Measurements from ENCODE around the gene BRINP2. TPM values are rescaled to one million over a fixed set of nuclear protein-coding genes. Genes with fewer than 3 reads are reported as not detected.

The BRINP2 gene
- total and polyA plus RNA-seq, 2 of the 13 experiments (the other 11 are each of a cell fraction or from before 2014, with no cell fraction given), result 0.08 to 0.20 TPM

GRCh38 chr1:177219554-177220458 is 49.0 kb downstream of the BRINP2 start:
- no peak overlapping the region for H3K4me3 ChIP-seq (replicated peaks in 1 of 3; ENCODE audit: insufficient read depth in 1 of 3, low read depth in 2 of 3, low read length in 3 of 3)
- H3K4me1 ChIP-seq (ENCODE audit: insufficient read depth, low read length), result no peaks in the 10 kb centered on the region
- ATAC-seq, result no peak
- DNase-seq (ENCODE audit: low spot score), result no peak
- in situ Hi-C loops (cut with HindIII; ENCODE audit: extremely low pct_ligation_motif_present, low pct_unique_long_range_greater_than_20kb) (no loop called here), intact Hi-C loops (cut with micrococcal nuclease; ENCODE audit: unreplicated experiment) (no loop called here)
- no peaks in the 10 kb centered on the region for H3K79me2 ChIP-seq (ENCODE audit: insufficient read depth, low read length)
- no peak overlapping the region for H3K9ac ChIP-seq (ENCODE audit: insufficient read depth, low read depth, low read length)
- no peak overlapping the region for H2AFZ ChIP-seq (ENCODE audit: low read length)
- no peaks in the 10 kb centered on the region for H3K27me3 ChIP-seq (ENCODE audit: control insufficient read depth in 1 of 2, insufficient read depth in 2 of 2, low read length in 2 of 2)
- ChIA-PET CTCF (ENCODE audit: low intra/inter-chr PET ratio, low total read pairs) (no interaction called here), POLR2A (no interaction called here)
- BruUV-seq (replicated peaks), result no TSS peak
- no peak for FAIRE-seq
- H3K4me2 ChIP-seq (ENCODE audit: low read depth, low read length), result no peak overlapping the region
- no peak overlapping the region for H3K27ac ChIP-seq (ENCODE audit: extremely low read length, insufficient read depth, low read length)
- H4K20me1 ChIP-seq (ENCODE audit: insufficient read depth, low read length), result no peaks in the 10 kb centered on the region
- no peak for TF ChIP-seq ZSCAN25 (CRISPR knock-in tag; IDR thresholded peaks at IDR 0.05)
- TF ChIP-seq ZNF180 (CRISPR knock-in tag; IDR thresholded peaks at IDR 0.05; ENCODE audit: borderline replicate concordance, low read depth), result no peak
- no peak for TF ChIP-seq KDM5B (CRISPR knock-in tag; IDR thresholded peaks at IDR 0.05; ENCODE audit: borderline replicate concordance)
- TF ChIP-seq, protein P1, sequence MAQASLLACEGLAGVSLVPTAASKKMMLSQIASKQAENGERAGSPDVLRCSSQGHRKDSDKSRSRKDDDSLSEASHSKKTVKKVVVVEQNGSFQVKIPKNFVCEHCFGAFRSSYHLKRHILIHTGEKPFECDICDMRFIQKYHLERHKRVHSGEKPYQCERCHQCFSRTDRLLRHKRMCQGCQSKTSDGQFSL (CRISPR knock-in tag; IDR thresholded peaks at IDR 0.05), result no peak
- TF ChIP-seq ZNF337 (CRISPR knock-in tag; IDR thresholded peaks at IDR 0.05; ENCODE audit: borderline replicate concordance, low read depth), result no peak
- TF ChIP-seq MIER2 (CRISPR knock-in tag; IDR thresholded peaks at IDR 0.05), result no peak
- TF ChIP-seq ZNF503 (CRISPR knock-in tag; IDR thresholded peaks at IDR 0.05), result no peak
- no peak for TF ChIP-seq FOXK2 (IDR thresholded peaks at IDR 0.05)
- no peak for TF ChIP-seq NKX3-1 (CRISPR knock-in tag; IDR thresholded peaks at IDR 0.05)
- no peak for TF ChIP-seq AHDC1 (CRISPR knock-in tag; IDR thresholded peaks at IDR 0.05; ENCODE audit: borderline replicate concordance)
- TF ChIP-seq NR3C1 (CRISPR knock-in tag; IDR thresholded peaks at IDR 0.05), result no peak
- no peak for TF ChIP-seq BRCA1 (CRISPR knock-in tag; IDR thresholded peaks at IDR 0.05)
- TF ChIP-seq ZNF782 (CRISPR knock-in tag; IDR thresholded peaks at IDR 0.05; ENCODE audit: borderline replicate concordance), result no peak
- TF ChIP-seq NPAS2 (CRISPR knock-in tag; IDR thresholded peaks at IDR 0.05; ENCODE audit: borderline replicate concordance), result no peak
- TF ChIP-seq IRF2 (CRISPR knock-in tag; IDR thresholded peaks at IDR 0.05), result no peak
- TF ChIP-seq SIX4 (CRISPR knock-in tag; IDR thresholded peaks at IDR 0.05), result no peak
- TF ChIP-seq ZNF510 (CRISPR knock-in tag; IDR thresholded peaks at IDR 0.05; ENCODE audit: low read depth), result no peak
- WGBS (ENCODE audit: low lambda C conversion rate), result 4% methylated on average over 3 of the region's 3 CpGs
- peaks cover 21% of the 10 kb centered on the region for H3K9me3 ChIP-seq (ENCODE audit: low read length)
- no peaks in the 10 kb centered on the region for H3K36me3 ChIP-seq (replicated peaks in 1 of 2; ENCODE audit: control insufficient read depth in 1 of 2, insufficient read depth in 2 of 2, low read length in 2 of 2)
